Activated CD8-positive, alpha-beta memory T cell treated with anti-CD3 and anti-CD28 coated beads, Interleukin-2, amount 50 U/mL, for 24 hours (primary cell): ENCODE measurements around the gene ASB2.

Source experiments
- DNase-seq: peaks from one replicate; pipeline ENCODE4 v3.0.0-alpha.2; 2020; ENCODE audit errors: extremely low read depth

The ASB2 gene

GRCh38 chr14:93926873-93927799 is 49.2 kb downstream of the ASB2 start, which contains the start of gene FAM181A:
Gene FAM181A, plus strand, starts transcription at chr14:93927344. Its CDS starts 942 bp downstream, at chr14:93928286.
- no peak for DNase-seq

- no peak for DNase-seq
Observed at GRCh38 chr14:93926245-93926872, 50.0 kb downstream of the ASB2 start.

- no peak for DNase-seq
Observed at GRCh38 chr14:93925374-93925895, 50.9 kb downstream of the ASB2 start.

- no peak for DNase-seq
Observed at GRCh38 chr14:93924592-93925355, 51.6 kb downstream of the ASB2 start.

GRCh38 chr14:93923626-93924025 is 52.7 kb downstream of the ASB2 start:
- DNase-seq, result no peak

GRCh38 chr14:93921001-93921806 is 55.2 kb downstream of the ASB2 start:
- DNase-seq, result no peak

- DNase-seq, result no peak
Observed at GRCh38 chr14:93917141-93917540, 59.2 kb downstream of the ASB2 start.

- no peak for DNase-seq
Observed at GRCh38 chr14:93916498-93916897, 59.9 kb downstream of the ASB2 start.

GRCh38 chr14:93915800-93916199 is 60.6 kb downstream of the ASB2 start:
- no peak for DNase-seq

- no peak for DNase-seq
Observed at GRCh38 chr14:93915070-93915705, 61.2 kb downstream of the ASB2 start.

- no peak for DNase-seq
Observed at GRCh38 chr14:93914278-93914677, 62.1 kb downstream of the ASB2 start.

GRCh38 chr14:93912782-93913181 is 63.6 kb downstream of the ASB2 start:
- DNase-seq, result no peak

- DNase-seq, result no peak
Observed at GRCh38 chr14:93911975-93912615, 64.3 kb downstream of the ASB2 start.

- no peak for DNase-seq
Observed at GRCh38 chr14:93909429-93910128, 66.8 kb downstream of the ASB2 start.

- peak; percentile 13 for DNase-seq
Observed at GRCh38 chr14:93906341-93907329, 69.7 kb downstream of the ASB2 start.

- no peak for DNase-seq
Observed at GRCh38 chr14:93905623-93906022, 70.7 kb downstream of the ASB2 start.

GRCh38 chr14:93903342-93904184 is 72.8 kb downstream of the ASB2 start:
- DNase-seq, result no peak
